Esophagus muscularis mucosa (tissue), 4 donors: ENCODE results near the gene TMPRSS2. TPM values are rescaled to one million over a fixed set of nuclear protein-coding genes. Genes with fewer than 3 reads are reported as not detected.
A peak's percentile ranks its signal among the peaks of the same experiment; 100 is the strongest.
"Not testable (repeated sequence)": the region's sequence is repeated elsewhere in the genome, so short reads cannot be mapped to it uniquely, and the experiment has no call there.

Experiments
- DNase-seq: peaks from one replicate; pipeline ENCODE4 v3.0.0-alpha.2; 2017; ENCODE audit errors: extremely low spot score
- H3K27ac ChIP-seq, 4 donors: fragments of 200-600 bp; sonication (generic); replicated peaks in 1 of 4; 1 replicate in 3 of 4; 2 replicates in 1 of 4; pipeline ENCODE4 v1.5.1; 2016 to 2019; ENCODE audit warnings: mild to moderate bottlenecking in 1 of 4
- H3K27me3 ChIP-seq, 4 donors: fragments of 200-600 bp; sonication (generic); one replicate each; pipeline versions ENCODE4 v1.5.1 to v1.6.0; 2016 to 2019
- H3K36me3 ChIP-seq, 4 donors: fragments of 200-600 bp; sonication (generic); one replicate each; pipeline ENCODE4 v1.5.1; 2016 to 2019
- H3K4me1 ChIP-seq, 4 donors: fragments of 200-600 bp; sonication (generic); one replicate each; pipeline ENCODE4 v1.5.1; 2016 to 2019
- H3K4me3 ChIP-seq, 4 donors: fragments of 200-600 bp; sonication (generic); 1 replicate in 2 of 4; 2 replicates in 2 of 4; pipeline ENCODE4 v1.5.1; 2016 to 2019; ENCODE audit warnings: mild to moderate bottlenecking in 4 of 4, moderate library complexity in 1 of 4
- H3K9me3 ChIP-seq, 4 donors: fragments of 200-600 bp; sonication (generic); 1 replicate in 3 of 4; 2 replicates in 1 of 4; pipeline ENCODE4 v1.5.1; 2016 to 2019
- CTCF ChIP-seq, 3 experiments: fragments of 200-600 bp in 2 of 3; fragments of 450-650 bp in 1 of 3; sonication (generic) in 2 of 3; IDR thresholded peaks; one replicate each; pipeline ENCODE4 v1.5.1; 2017 to 2019; ENCODE audit warnings: antibody characterized with exemption in 3 of 3, mild to moderate bottlenecking in 2 of 3, moderate library complexity in 1 of 3
- EP300 ChIP-seq: sonication (generic); formaldehyde crosslinking; IDR thresholded peaks from one replicate; pipeline ENCODE4 v1.6.1; 2017; ENCODE audit warnings: antibody characterized with exemption
- POLR2A ChIP-seq: fragments of 450-650 bp; IDR thresholded peaks from one replicate; pipeline ENCODE4 v1.6.1; 2017; ENCODE audit warnings: antibody characterized with exemption, moderate library complexity, mild to moderate bottlenecking, low read depth
- POLR2AphosphoS5 ChIP-seq, 2 donors: sonication (generic); formaldehyde crosslinking; IDR thresholded peaks; one replicate each; pipeline ENCODE4 v1.6.1; 2017; ENCODE audit warnings: antibody characterized with exemption in 2 of 2
- WGBS: methylation state at CpG from one replicate; pipeline ENCODE4 v1.1.5; 2018; 5-methylcytosine and 5-hydroxymethylcytosine counted together
- intact Hi-C: fragments of 100-400 bp; cut with DNase I; formaldehyde crosslinking; loops from one replicate; pipeline ENCODE4 v1.15.1; 2023
- total RNA-seq, 4 donors: library from RNA; depleted of rRNA; stranded (reverse); fragments of >200 nt; gene quantifications; one replicate each; pipeline versions ENCODE4 v1.1.0 to v1.2.1, GENCODE V29; 2016

TMPRSS2 gene
- total RNA-seq, 4 donors from 2014 or later, result 0.13 to 0.86 (median 0.42) TPM; not detected in 1

- Histone ChIP-seq H3K36me3 (peaks cover 0 to 27% (median 10%) of the 10 kb centered on the region in 4 donors), H3K27me3 (no peaks in the 10 kb centered on the region), H3K4me1 (peaks cover 4 to 42% (median 36%) of the 10 kb centered on the region in 4 donors), H3K27ac (peak overlapping the region; percentile 69 to 83 (median 76)), H3K4me3 (peak overlapping the region; percentile 73 to 77 (median 74)), H3K9me3 (no peaks in the 10 kb centered on the region)
- DNase-seq, result peak; percentile 66
- WGBS, result 69% methylated on average over 6 of the region's 7 CpGs
- intact Hi-C loops, result no loop called here
- TF ChIP-seq EP300 (no peak), CTCF (IDR thresholded peaks at IDR 0.05) (no peak), POLR2AphosphoS5 (IDR thresholded peaks at IDR 0.05) (no peak), POLR2A (no peak)
Observed at GRCh38 chr21:41425588-41425953, 82.4 kb downstream of the TMPRSS2 start.

GRCh38 chr21:41423305-41423636, 84.7 kb downstream of the TMPRSS2 start:
- intact Hi-C loops, H3K9me3 ChIP-seq, H3K27ac ChIP-seq, H3K36me3 ChIP-seq, H3K4me3 ChIP-seq, DNase-seq, H3K27me3 ChIP-seq: not testable (repeated sequence)
- H3K4me1 ChIP-seq, result peaks cover 9 to 47% (median 41%) of the 10 kb centered on the region in 4 donors
- 83% methylated on average over 5 of the region's 5 CpGs for WGBS

GRCh38 chr21:41422546-41423304, 85.2 kb downstream of the TMPRSS2 start:
- H3K27ac ChIP-seq, result no peak overlapping the region
- WGBS, result 93% methylated on average over 14 of the region's 19 CpGs
- intact Hi-C loops, result no loop called here
- H3K4me1 ChIP-seq, result peaks cover 9 to 46% (median 39%) of the 10 kb centered on the region in 4 donors
- no peaks in the 10 kb centered on the region for H3K9me3 ChIP-seq
- peaks cover 0 to 2% (median 0%) of the 10 kb centered on the region in 4 donors for H3K36me3 ChIP-seq
- DNase-seq, result no peak
- TF ChIP-seq CTCF (IDR thresholded peaks at IDR 0.05) (no peak), POLR2A (no peak), POLR2AphosphoS5 (IDR thresholded peaks at IDR 0.05) (no peak), EP300 (no peak)
- no peak overlapping the region for H3K4me3 ChIP-seq
- no peaks in the 10 kb centered on the region for H3K27me3 ChIP-seq

GRCh38 chr21:41420998-41421397, 87.0 kb downstream of the TMPRSS2 start:
- DNase-seq, H3K27me3 ChIP-seq, intact Hi-C loops, H3K36me3 ChIP-seq, H3K9me3 ChIP-seq: not testable (repeated sequence)
- H3K4me1 ChIP-seq, result peaks cover 9 to 32% (median 27%) of the 10 kb centered on the region in 4 donors
- peak overlapping the region; percentile 79 to 89 (median 85) for H3K27ac ChIP-seq
- WGBS, result 39% methylated on average over 8 of the region's 8 CpGs
- peak overlapping the region; percentile 66 to 88 (median 74) for H3K4me3 ChIP-seq

GRCh38 chr21:41419921-41420862, 87.8 kb downstream of the TMPRSS2 start:
- WGBS, result 9% methylated on average over 37 of the region's 54 CpGs
- peaks cover 5 to 26% (median 21%) of the 10 kb centered on the region in 4 donors for H3K4me1 ChIP-seq
- peak overlapping the region; percentile 79 to 89 (median 85) for H3K27ac ChIP-seq
- H3K36me3 ChIP-seq, result no peaks in the 10 kb centered on the region
- intact Hi-C loops, result no loop called here
- TF ChIP-seq CTCF (IDR thresholded peaks at IDR 0.05) (no peak), EP300 (no peak), POLR2AphosphoS5 (IDR thresholded peaks at IDR 0.05) (peak; percentile 58 to 62), POLR2A (peak; percentile 33)
- H3K27me3 ChIP-seq, result no peaks in the 10 kb centered on the region
- H3K9me3 ChIP-seq, result no peaks in the 10 kb centered on the region
- peak; percentile 97 for DNase-seq
- peak overlapping the region; percentile 66 to 88 (median 74) for H3K4me3 ChIP-seq
